GM12878 (cell line): ENCODE data around the gene RUVBL2. TPM values are rescaled to one million over a fixed set of nuclear protein-coding genes. Genes with fewer than 3 reads are reported as not detected.

Experiments used
- ATAC-seq: fragments of 200-7000 bp; cut with Tn5 transposase; 3 replicates; pipeline ENCODE4 v1.9.1; 2020; ENCODE audit warnings: mild to moderate bottlenecking, moderate library complexity
- BruUV-seq: library from RNA; stranded (reverse); fragments of 400-500 nt; replicated peaks from 2 replicates; lab custom pipeline; 2021; lab: Mats Ljungman, UMichigan
- CTCF ChIA-PET: fragments of 300-600 bp; sonication (Branson Sonifier 250); formaldehyde crosslinking; extraction: SDS; loops from one replicate; lab custom pipeline; 2021; ENCODE audit warnings: inconsistent platforms; lab: Yijun Ruan, JAX
- POLR2A ChIA-PET: fragments of 350-600 bp; formaldehyde crosslinking; extraction: SDS; loops from one replicate; lab custom pipeline; 2021; ENCODE audit warnings: inconsistent platforms; lab: Charles Lee
- RAD21 ChIA-PET: fragments of 300-600 bp; sonication (Branson Sonifier 250); formaldehyde crosslinking; loops from one replicate; lab custom pipeline; 2023; ENCODE audit warnings: antibody characterized with exemption; ENCODE audit not compliant: unreplicated experiment; lab: Charles Lee
- SMC1A ChIA-PET: fragments of 300-600 bp; sonication (Branson Sonifier 250); formaldehyde crosslinking; loops from one replicate; lab custom pipeline; 2023; ENCODE audit not compliant: unreplicated experiment, uncharacterized antibody; lab: Charles Lee
- DNase-seq: peaks from one replicate; pipeline ENCODE4 v3.0.0-alpha.2; 2011; ENCODE audit warnings: low read depth, low spot score
- FAIRE-seq: peaks from 3 replicates; lab custom pipeline; 2011; peaks lifted over from hg19 to GRCh38; lab: Jason Lieb, UNC
- H2AFZ ChIP-seq: 2 replicates; pipeline ENCODE4 v1.6.0; 2011; ENCODE audit warnings: low read depth, low read length, control low read depth; ENCODE audit not compliant: control insufficient read depth
- H3K27ac ChIP-seq: 2 replicates; pipeline ENCODE4 v1.5.1; 2011; ENCODE audit warnings: control low read depth; ENCODE audit not compliant: control insufficient read depth, insufficient read depth
- H3K27me3 ChIP-seq, 2 experiments: replicated peaks in 1 of 2; 2 replicates each; pipeline versions ENCODE4 v1.6.0 to v1.6.1; 2011; ENCODE audit warnings: low read length in 1 of 2; ENCODE audit not compliant: control insufficient read depth in 2 of 2, insufficient read depth in 2 of 2
- H3K36me3 ChIP-seq, 2 experiments: 2 replicates each; pipeline ENCODE4 v1.5.1; 2011; ENCODE audit warnings: low read length in 1 of 2; ENCODE audit not compliant: control insufficient read depth in 2 of 2, insufficient read depth in 2 of 2
- H3K4me1 ChIP-seq: 2 replicates; pipeline ENCODE4 v1.6.1; 2011; ENCODE audit warnings: mild to moderate bottlenecking, low read length, moderate library complexity, mixed read lengths; ENCODE audit not compliant: control insufficient read depth, insufficient read depth
- H3K4me2 ChIP-seq: 2 replicates; pipeline ENCODE4 v1.6.0; 2011; ENCODE audit warnings: control low read depth; ENCODE audit not compliant: control insufficient read depth, insufficient read depth
- H3K4me3 ChIP-seq: fragments of 200-600 bp; sonication (generic); 2 replicates; pipeline ENCODE4 v1.5.1; 2016
- H3K79me2 ChIP-seq: 2 replicates; pipeline ENCODE4 v1.6.0; 2011; ENCODE audit warnings: low read length; ENCODE audit not compliant: control insufficient read depth, insufficient read depth
- H3K9ac ChIP-seq: 2 replicates; pipeline ENCODE4 v1.8.0; 2011; ENCODE audit warnings: low read length, control low read depth, mixed read lengths; ENCODE audit not compliant: control insufficient read depth, insufficient read depth
- H3K9me3 ChIP-seq: replicated peaks from 3 replicates; pipeline ENCODE4 v1.5.1; 2011; ENCODE audit warnings: mild to moderate bottlenecking, low read length; ENCODE audit not compliant: control insufficient read depth, insufficient read depth
- H4K20me1 ChIP-seq: 2 replicates; pipeline ENCODE4 v1.6.0; 2011; ENCODE audit not compliant: control insufficient read depth, insufficient read depth
- CBX3 ChIP-seq: fragments of 200-600 bp; sonication (generic); IDR thresholded peaks from 2 replicates; pipeline ENCODE4 v1.6.1; 2016; ENCODE audit warnings: low read depth, borderline replicate concordance
- CBX5 ChIP-seq: sonication (generic); IDR thresholded peaks from 2 replicates; pipeline ENCODE4 v1.6.1; 2016; ENCODE audit warnings: low read depth, moderate library complexity, mild to moderate bottlenecking, inconsistent platforms
- IKZF2 ChIP-seq, 2 experiments: fragments of 450-650 bp; IDR thresholded peaks; 2 replicates each; pipeline ENCODE4 v1.6.1; 2017; ENCODE audit warnings: mild to moderate bottlenecking in 2 of 2, moderate library complexity in 2 of 2
- MAX ChIP-seq: IDR thresholded peaks from 2 replicates; pipeline ENCODE4 v1.6.1; 2012; ENCODE audit warnings: low read depth, low read length, improper control_type of control experiment
- NKRF ChIP-seq: fragments of 450-650 bp; conservative IDR thresholded peaks from 2 replicates; pipeline ENCODE4 v1.6.1; 2017; ENCODE audit warnings: mild to moderate bottlenecking, moderate library complexity
- NR2C1 ChIP-seq: fragments of 450-650 bp; IDR thresholded peaks from 2 replicates; pipeline ENCODE4 v1.6.1; 2017; ENCODE audit warnings: antibody characterized with exemption, mild to moderate bottlenecking, moderate library complexity
- SIN3A ChIP-seq: IDR thresholded peaks from 2 replicates; pipeline ENCODE4 v1.6.1; 2012; ENCODE audit warnings: low read depth, low read length, improper control_type of control experiment
- SMAD1 ChIP-seq: fragments of 450-650 bp; IDR thresholded peaks from 2 replicates; pipeline ENCODE4 v1.6.1; 2018; ENCODE audit warnings: mild to moderate bottlenecking, low read depth; ENCODE audit not compliant: partially characterized antibody
- STAT1 ChIP-seq: fragments of 450-650 bp; conservative IDR thresholded peaks from 2 replicates; pipeline ENCODE4 v1.6.1; 2014; ENCODE audit warnings: antibody characterized with exemption, mild to moderate bottlenecking
- WGBS: methylation state at CpG from one replicate; pipeline ENCODE4 v1.1.6; 2016; ENCODE audit warnings: low lambda C conversion rate; ENCODE audit not compliant: insufficient replicate concordance, insufficient coverage; ENCODE audit errors: missing lambda C conversion rate; 5-methylcytosine and 5-hydroxymethylcytosine counted together
- in situ Hi-C: fragments of 300-500 bp; cut with MboI; formaldehyde crosslinking; loops from 9 replicates; pipeline ENCODE4 v1.14.3; 2018; ENCODE audit warnings: mixed read lengths
- intact Hi-C: fragments of 100-400 bp; cut with micrococcal nuclease; formaldehyde crosslinking; loops from one replicate; pipeline ENCODE4 v1.14.2; 2022; ENCODE audit not compliant: unreplicated experiment
- polyA plus RNA-seq, 11 experiments: library from polyadenylated mRNA; depleted of rRNA in 4 of 11; unstranded in 6 of 11; stranded (reverse) in 5 of 11; fragments of >200 nt; fragmentation: Nextera tagmentation in 4 of 11; fragmentation: Illumina TruSeq in 1 of 11; extraction: Ambion mirVana in 4 of 11; extraction: Trizol in 1 of 11; gene quantifications; 1 replicate in 1 of 11; 2 replicates in 10 of 11; pipeline versions ENCODE4 v1.2.1 to v1.2.3, GENCODE V29; 2011 to 2016; ENCODE audit warnings: inconsistent platforms in 2 of 11, missing spikeins in 2 of 11, low read depth in 1 of 11
- total RNA-seq, 4 experiments: library from RNA; depleted of rRNA in 3 of 4; stranded (reverse); fragments of >200 nt in 3 of 4; fragmentation: Illumina TruSeq in 1 of 4; extraction: Trizol in 1 of 4; gene quantifications; 2 replicates each; pipeline versions ENCODE4 v1.2.1 to v1.2.3, GENCODE V29; 2013 to 2021
- TF ChIP-seq, protein P1 (sequence below): fragments of 450-650 bp; IDR thresholded peaks from 2 replicates; pipeline ENCODE4 v1.6.1; 2018; ENCODE audit warnings: mild to moderate bottlenecking, low read depth, moderate library complexity; ENCODE audit not compliant: partially characterized antibody

The RUVBL2 gene
- total and polyA plus RNA-seq, 10 of the 15 experiments (the other 5 are each of a cell fraction or from before 2014, with no cell fraction given) = 33.8 to 224 (median 125) TPM

- no peak for TF ChIP-seq CBX3
- TF ChIP-seq, all 136 proteins: peak for 49
Measured at GRCh38 chr19:48963371-48964204, 30.1 kb upstream of the RUVBL2 start (continued).

DNA sequence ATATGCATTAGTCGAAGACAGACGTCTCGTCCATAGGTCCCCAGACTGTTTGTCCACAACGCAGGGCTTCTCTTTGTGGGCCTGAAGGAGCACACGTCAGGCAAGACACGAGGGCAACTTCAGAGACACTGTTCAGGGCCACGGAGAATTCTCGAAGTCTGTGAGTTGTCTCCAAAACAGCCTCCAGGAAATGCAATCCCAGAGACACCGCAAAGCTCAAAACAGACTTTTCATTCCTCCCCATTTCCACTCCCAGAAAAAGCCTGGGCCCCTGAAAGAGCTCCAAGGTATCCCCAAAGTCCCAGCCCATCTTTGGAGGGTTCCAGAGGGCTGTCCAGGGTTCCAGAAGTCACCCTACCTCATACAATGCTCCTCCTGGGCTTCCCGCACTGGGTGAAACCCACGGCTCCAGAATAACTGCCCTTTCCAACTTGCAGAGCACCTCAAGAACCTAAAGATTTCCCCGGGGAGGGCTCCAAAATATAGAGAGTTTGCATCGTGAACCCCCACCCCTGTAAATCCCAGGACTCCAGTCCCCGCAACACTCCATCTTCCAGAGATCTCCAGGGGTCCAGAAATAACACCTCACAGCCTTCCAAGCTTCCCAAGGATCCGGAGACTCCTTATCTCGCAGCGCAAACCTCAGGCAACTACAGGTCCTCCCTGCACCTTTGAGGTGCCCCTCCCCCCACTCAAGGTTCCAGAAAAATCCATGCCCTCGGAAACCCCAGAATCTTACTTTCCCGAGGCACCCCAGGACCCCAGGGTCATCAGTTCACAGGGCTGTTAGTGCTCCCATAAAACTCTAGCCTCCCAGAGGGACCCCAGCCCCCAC is 29.3 kb upstream of the RUVBL2 start:
- ChIA-PET RAD21 (interaction anchor here (0.7 to 1.6 kb wide), 10 partner anchors 10 to 176 kb away, joined by 3 to 12 read pairs (median 6); partner anchors contain the start of genes BAX, GYS1 and RUVBL2), SMC1A (interaction anchor here (0.8 to 2.2 kb wide), 8 partner anchors 10 to 169 kb away, joined by 3 to 24 read pairs (median 4); partner anchors contain the start of genes GYS1, PPP1R15A and RUVBL2), CTCF (interaction anchor here (0.7 to 2.2 kb wide), 8 partner anchors 29 to 488 kb away, joined by 3 to 10 read pairs (median 5); partner anchors contain the start of genes GYS1, HSD17B14, PIH1D1 and PPP1R15A), POLR2A (interaction anchor here (0.5 to 4.2 kb wide), 25 partner anchors 9 to 1221 kb away, joined by 3 to 64 read pairs (median 5); partner anchors contain the start of genes BAX, BCAT2, DHDH and GYS1)
- 4% methylated on average over 19 of the region's 19 CpGs for whole genome bisulfite sequencing
- Histone ChIP-seq H2AFZ (peak overlapping the region; percentile 20; the same call in 1 of the 2 replicates), H3K4me2 (peak overlapping the region; percentile 98), H4K20me1 (no peaks in the 10 kb centered on the region), H3K4me3 (peak overlapping the region; percentile 73), H3K79me2 (peaks cover 33% of the 10 kb centered on the region), H3K27ac (peak overlapping the region; percentile 84), H3K9me3 (no peaks in the 10 kb centered on the region), H3K27me3 (no peaks in the 10 kb centered on the region), H3K9ac (peak overlapping the region; percentile 73), H3K4me1 (peaks cover 41% of the 10 kb centered on the region), H3K36me3 (peaks cover 3 to 19% of the 10 kb centered on the region in 2 experiments)
- FAIRE-seq (peak; percentile 72), DNase-seq (no peak), ATAC-seq (no peak)
- in situ Hi-C loops (no loop called here), intact Hi-C loops (loop anchor here (1.0 to 10.0 kb wide), 2 partner anchors 89 to 330 kb away; partner anchors contain the start of gene DBP)
- TSS peak; percentile 68 for BruUV-seq
- no peak for TF ChIP-seq STAT1
- TF ChIP-seq CBX5 = no peak
- TF ChIP-seq IKZF2 (IDR thresholded peaks at IDR 0.05) = peak in 1 of 2 experiments; percentile 11; a peak in 2 of 4 replicates
- peak; percentile 53; the same call in 1 of the 2 replicates for TF ChIP-seq MAX
- TF ChIP-seq SIN3A = 0 out of 2 replicates have a peak, but pooled peaks have one; percentile 66
- TF ChIP-seq SMAD1 = peak; percentile 17
- TF ChIP-seq, protein P1, sequence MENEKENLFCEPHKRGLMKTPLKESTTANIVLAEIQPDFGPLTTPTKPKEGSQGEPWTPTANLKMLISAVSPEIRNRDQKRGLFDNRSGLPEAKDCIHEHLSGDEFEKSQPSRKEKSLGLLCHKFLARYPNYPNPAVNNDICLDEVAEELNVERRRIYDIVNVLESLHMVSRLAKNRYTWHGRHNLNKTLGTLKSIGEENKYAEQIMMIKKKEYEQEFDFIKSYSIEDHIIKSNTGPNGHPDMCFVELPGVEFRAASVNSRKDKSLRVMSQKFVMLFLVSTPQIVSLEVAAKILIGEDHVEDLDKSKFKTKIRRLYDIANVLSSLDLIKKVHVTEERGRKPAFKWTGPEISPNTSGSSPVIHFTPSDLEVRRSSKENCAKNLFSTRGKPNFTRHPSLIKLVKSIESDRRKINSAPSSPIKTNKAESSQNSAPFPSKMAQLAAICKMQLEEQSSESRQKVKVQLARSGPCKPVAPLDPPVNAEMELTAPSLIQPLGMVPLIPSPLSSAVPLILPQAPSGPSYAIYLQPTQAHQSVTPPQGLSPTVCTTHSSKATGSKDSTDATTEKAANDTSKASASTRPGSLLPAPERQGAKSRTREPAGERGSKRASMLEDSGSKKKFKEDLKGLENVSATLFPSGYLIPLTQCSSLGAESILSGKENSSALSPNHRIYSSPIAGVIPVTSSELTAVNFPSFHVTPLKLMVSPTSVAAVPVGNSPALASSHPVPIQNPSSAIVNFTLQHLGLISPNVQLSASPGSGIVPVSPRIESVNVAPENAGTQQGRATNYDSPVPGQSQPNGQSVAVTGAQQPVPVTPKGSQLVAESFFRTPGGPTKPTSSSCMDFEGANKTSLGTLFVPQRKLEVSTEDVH = no peak
- peak; percentile 10; the same call in 1 of the 2 replicates for TF ChIP-seq NKRF
- TF ChIP-seq NR2C1 = no peak
